Measurements from ENCODE around the gene MPZL1. TPM values are rescaled to one million over a fixed set of nuclear protein-coding genes. Genes with fewer than 3 reads are reported as not detected.
A peak's percentile ranks its signal among the peaks of the same experiment; 100 is the strongest.
"Not testable (repeated sequence)": the region's sequence is repeated elsewhere in the genome, so short reads cannot be mapped to it uniquely, and the experiment has no call there.

Gene MPZL1
- total and polyA plus RNA-seq, 5 experiments from 2014 or later, result 6.9 to 8.9 (median 8.2) TPM

GRCh38 chr1:167722152-167722869, 529 bp downstream of the MPZL1 start:
- Mint-ChIP-seq H3K36me3 (no peaks in the 10 kb centered on the region), H3K9me3 (no peaks in the 10 kb centered on the region), H3K4me3 (peak overlapping the region; percentile 82 to 98 (median 96)), H3K4me1 (peaks cover 22 to 53% (median 37%) of the 10 kb centered on the region in 4 donors), H3K27ac (peak overlapping the region in 8 of 10 donors; percentile 7 to 82 (median 69)), H3K27me3 (peaks cover 0 to 9% (median 0%) of the 10 kb centered on the region in 5 donors)
- ATAC-seq, result peak; percentile 31 to 32
- peak in 5 of 10 donors; percentile 8 to 37 (median 33) for DNase-seq
- POLR2A ChIA-PET, result interaction anchor here (1.3 kb wide), 2 partner anchors 14 to 108 kb away, joined by 3 read pairs; no protein-coding TSS in a partner anchor

GRCh38 chr1:167722870-167723251, 1.1 kb downstream of the MPZL1 start:
- H3K27me3 Mint-ChIP-seq, result peaks cover 0 to 9% (median 0%) of the 10 kb centered on the region in 5 donors
- H3K27ac Mint-ChIP-seq, result peak overlapping the region in 3 of 10 donors; percentile 44 to 71 (median 67)
- H3K4me3 Mint-ChIP-seq, result peak overlapping the region; percentile 82 to 98 (median 96)
- peaks cover 22 to 51% (median 37%) of the 10 kb centered on the region in 4 donors for H3K4me1 Mint-ChIP-seq
- DNase-seq (no peak), ATAC-seq (no peak)
- POLR2A ChIA-PET, result interaction anchor here (0.5 kb wide), 1 partner anchor 165 kb away, joined by 3 read pairs; no protein-coding TSS in a partner anchor
- H3K36me3 Mint-ChIP-seq, result peaks cover 0 to 2% (median 0%) of the 10 kb centered on the region in 3 donors
- no peaks in the 10 kb centered on the region for H3K9me3 Mint-ChIP-seq

GRCh38 chr1:167723707-167724323, 2.0 kb downstream of the MPZL1 start:
- Mint-ChIP-seq H3K9me3 (no peaks in the 10 kb centered on the region), H3K27ac (peak overlapping the region in 1 of 10 donors; percentile 72), H3K4me1 (peaks cover 22 to 51% (median 37%) of the 10 kb centered on the region in 4 donors)

GRCh38 chr1:167726008-167726407, 4.2 kb downstream of the MPZL1 start:
- ATAC-seq (no peak), DNase-seq (no peak)
- no peaks in the 10 kb centered on the region for H3K9me3 Mint-ChIP-seq
- H3K27me3 Mint-ChIP-seq, result peaks cover 0 to 9% (median 0%) of the 10 kb centered on the region in 5 donors
- H3K27ac Mint-ChIP-seq, result no peak overlapping the region
- POLR2A ChIA-PET, result no interaction called here
- H3K4me3 Mint-ChIP-seq, result no peak overlapping the region
- peaks cover 11 to 35% (median 25%) of the 10 kb centered on the region in 4 donors for H3K4me1 Mint-ChIP-seq
- peaks cover 0 to 9% (median 6%) of the 10 kb centered on the region in 3 donors for H3K36me3 Mint-ChIP-seq

More at GRCh38 chr1:167723707-167724323, 2.0 kb downstream of the MPZL1 start:
- DNase-seq (no peak), ATAC-seq (no peak)
- peaks cover 0 to 9% (median 0%) of the 10 kb centered on the region in 5 donors for H3K27me3 Mint-ChIP-seq
- H3K4me3 Mint-ChIP-seq, result peak overlapping the region in 3 of 10 donors; percentile 1 to 96 (median 88)
- POLR2A ChIA-PET, result interaction anchor here (1.2 kb wide), 1 partner anchor 9 kb away, joined by 5 read pairs; no protein-coding TSS in a partner anchor
- H3K36me3 Mint-ChIP-seq, result peaks cover 0 to 2% (median 0%) of the 10 kb centered on the region in 3 donors

GRCh38 chr1:167728818-167729410, 7.1 kb downstream of the MPZL1 start:
- peaks cover 0 to 8% (median 0%) of the 10 kb centered on the region in 5 donors for H3K27me3 Mint-ChIP-seq
- no peaks in the 10 kb centered on the region for H3K9me3 Mint-ChIP-seq
- no peak overlapping the region for H3K27ac Mint-ChIP-seq
- ATAC-seq, result no peak
- peaks cover 0 to 13% (median 11%) of the 10 kb centered on the region in 4 donors for H3K4me1 Mint-ChIP-seq
- H3K4me3 Mint-ChIP-seq, result no peak overlapping the region
- peaks cover 0 to 10% (median 6%) of the 10 kb centered on the region in 3 donors for H3K36me3 Mint-ChIP-seq
- DNase-seq, result no peak
- POLR2A ChIA-PET, result interaction anchor here (0.5 to 0.7 kb wide), 3 partner anchors 29 to 112 kb away, joined by 3 to 6 read pairs (median 3); no protein-coding TSS in a partner anchor

- no peaks in the 10 kb centered on the region for H3K9me3 Mint-ChIP-seq
- DNase-seq, result no peak
- POLR2A ChIA-PET, result no interaction called here
- no peak overlapping the region for H3K4me3 Mint-ChIP-seq
- peaks cover 0 to 10% (median 9%) of the 10 kb centered on the region in 3 donors for H3K36me3 Mint-ChIP-seq
- no peak overlapping the region for H3K27ac Mint-ChIP-seq
- ATAC-seq, result no peak
- H3K4me1 Mint-ChIP-seq, result no peaks in the 10 kb centered on the region
- H3K27me3 Mint-ChIP-seq, result no peaks in the 10 kb centered on the region
These were observed 12.4 kb downstream of the MPZL1 start for GRCh38 chr1:167734227-167734626.

- DNase-seq, result no peak
- no peaks in the 10 kb centered on the region for H3K9me3 Mint-ChIP-seq
- no peaks in the 10 kb centered on the region for H3K27me3 Mint-ChIP-seq
- H3K27ac Mint-ChIP-seq, result no peak overlapping the region
- POLR2A ChIA-PET, result no interaction called here
- H3K4me1 Mint-ChIP-seq, result no peaks in the 10 kb centered on the region
- H3K36me3 Mint-ChIP-seq, result peaks cover 0 to 10% (median 9%) of the 10 kb centered on the region in 3 donors
- no peak overlapping the region for H3K4me3 Mint-ChIP-seq
- no peak for ATAC-seq
These were observed 13.1 kb downstream of the MPZL1 start for GRCh38 chr1:167734841-167735240.

GRCh38 chr1:167737169-167737568, 15.4 kb downstream of the MPZL1 start:
- DNase-seq (no peak), ATAC-seq (no peak)
- Mint-ChIP-seq H3K4me3 (no peak overlapping the region), H3K4me1 (peaks cover 0 to 2% (median 0%) of the 10 kb centered on the region in 4 donors), H3K27me3 (no peaks in the 10 kb centered on the region), H3K36me3 (peaks cover 0 to 5% (median 0%) of the 10 kb centered on the region in 3 donors), H3K9me3 (no peaks in the 10 kb centered on the region), H3K27ac (no peak overlapping the region)
- POLR2A ChIA-PET, result no interaction called here

- Mint-ChIP-seq H3K27me3 (no peaks in the 10 kb centered on the region), H3K4me3 (no peak overlapping the region), H3K36me3 (peaks cover 0 to 5% (median 0%) of the 10 kb centered on the region in 3 donors), H3K27ac (no peak overlapping the region), H3K4me1 (peaks cover 0 to 4% (median 1%) of the 10 kb centered on the region in 4 donors), H3K9me3 (no peaks in the 10 kb centered on the region)
- ATAC-seq, result no peak
- POLR2A ChIA-PET, result no interaction called here
- DNase-seq, result no peak
These were observed 16.4 kb downstream of the MPZL1 start for GRCh38 chr1:167738158-167738557.

GRCh38 chr1:167739752-167740151, 18.0 kb downstream of the MPZL1 start:
- H3K4me3 Mint-ChIP-seq, result no peak overlapping the region
- no peaks in the 10 kb centered on the region for H3K27me3 Mint-ChIP-seq
- peaks cover 0 to 6% (median 1%) of the 10 kb centered on the region in 4 donors for H3K4me1 Mint-ChIP-seq
- no peaks in the 10 kb centered on the region for H3K9me3 Mint-ChIP-seq
- POLR2A ChIA-PET, result no interaction called here
- H3K27ac Mint-ChIP-seq, result peak overlapping the region in 1 of 10 donors; percentile 45
- ATAC-seq, result no peak
- H3K36me3 Mint-ChIP-seq, result peaks cover 0 to 5% (median 0%) of the 10 kb centered on the region in 3 donors
- DNase-seq, result no peak

- H3K4me3 Mint-ChIP-seq, H3K9me3 Mint-ChIP-seq, ATAC-seq, H3K27ac Mint-ChIP-seq, H3K4me1 Mint-ChIP-seq, H3K36me3 Mint-ChIP-seq, DNase-seq, H3K27me3 Mint-ChIP-seq: not testable (repeated sequence)
- POLR2A ChIA-PET, result interaction anchor here (0.7 kb wide), 1 partner anchor 25 kb away, joined by 4 read pairs; no protein-coding TSS in a partner anchor
These were observed 19.3 kb downstream of the MPZL1 start for GRCh38 chr1:167741103-167741502.

- DNase-seq, H3K4me3 Mint-ChIP-seq, H3K27ac Mint-ChIP-seq, H3K9me3 Mint-ChIP-seq, H3K36me3 Mint-ChIP-seq, H3K27me3 Mint-ChIP-seq, ATAC-seq, POLR2A ChIA-PET: not testable (repeated sequence)
- H3K4me1 Mint-ChIP-seq, result peaks cover 0 to 15% (median 1%) of the 10 kb centered on the region in 4 donors
These were observed 20.7 kb downstream of the MPZL1 start for GRCh38 chr1:167742392-167743057.

Data from naive thymus-derived CD8-positive, alpha-beta T cell (primary cell).